Kidney (tissue), 14 donors: Measurements from ENCODE around the gene LCE1D. TPM values are rescaled to one million over a fixed set of nuclear protein-coding genes. Genes with fewer than 3 reads are reported as not detected.

Experiments
- DNase-seq, 5 donors: peaks; one replicate each; pipeline ENCODE4 v3.0.0-alpha.2; 2013 to 2020
- FAIRE-seq: peaks from 2 replicates; lab custom pipeline; 2012; peaks lifted over from hg19 to GRCh38; lab: Jason Lieb, UNC
- H3K27ac ChIP-seq, 2 donors: one replicate each; pipeline ENCODE4 v1.7.0; 2013; ENCODE audit warnings: low read depth in 2 of 2, low read length in 2 of 2, inconsistent platforms in 1 of 2
- H3K27me3 ChIP-seq: one replicate; pipeline ENCODE4 v1.7.1; 2013; ENCODE audit warnings: low read length, inconsistent platforms; ENCODE audit not compliant: control insufficient read depth, insufficient read depth
- H3K36me3 ChIP-seq, 3 donors: one replicate each; pipeline versions ENCODE4 v1.7.0 to v1.7.1; 2013; ENCODE audit warnings: low read length in 3 of 3, control low read depth in 1 of 3, inconsistent platforms in 1 of 3; ENCODE audit not compliant: insufficient read depth in 3 of 3, control insufficient read depth in 2 of 3
- H3K4me1 ChIP-seq, 3 donors: one replicate each; pipeline versions ENCODE4 v1.7.0 to v1.7.1; 2013; ENCODE audit warnings: low read length in 3 of 3, inconsistent platforms in 1 of 3, low read depth in 1 of 3; ENCODE audit not compliant: control insufficient read depth in 2 of 3, insufficient read depth in 2 of 3
- H3K4me3 ChIP-seq, 3 donors: one replicate each; pipeline versions ENCODE4 v1.7.0 to v1.8.1; 2013; ENCODE audit warnings: low read length in 3 of 3, control low read depth in 1 of 3, inconsistent platforms in 1 of 3
- H3K9ac ChIP-seq, 3 donors: one replicate each; pipeline versions ENCODE4 v1.7.0 to v1.7.1; 2013; ENCODE audit warnings: low read length in 3 of 3, control low read depth in 1 of 3, inconsistent platforms in 1 of 3
- H3K9me3 ChIP-seq, 3 donors: one replicate each; pipeline versions ENCODE4 v1.7.0 to v1.7.1; 2013; ENCODE audit warnings: low read length in 3 of 3, control low read depth in 1 of 3, inconsistent platforms in 1 of 3; ENCODE audit not compliant: control insufficient read depth in 2 of 3, insufficient read depth in 1 of 3
- intact Hi-C: fragments of 100-400 bp; cut with DNase I; formaldehyde crosslinking; loops from one replicate; pipeline ENCODE4 v1.11.1; 2022
- polyA plus RNA-seq: library from polyadenylated mRNA; stranded (reverse); fragments of 350-450 nt; fragmentation: Illumina TruSeq; extraction: RNeasy Lipid Tissue Mini Kit (QIAGEN cat#74804); gene quantifications from one replicate; pipeline ENCODE4 v1.2.3, GENCODE V29; 2014; ENCODE audit warnings: low read depth, low replicate concordance; ENCODE audit not compliant: insufficient read depth
- total RNA-seq: library from RNA; stranded (reverse); fragmentation: NEBNext Ultra II Directional; extraction: Animal tissue kit (Norgen Biotek cat#: 25700); gene quantifications from one replicate; pipeline ENCODE4 v1.2.1, GENCODE V29; 2021
- TF ChIP-seq, protein P1 (sequence below): IDR thresholded peaks from 3 replicates; pipeline ENCODE4 v1.5.1; 2012; ENCODE audit warnings: mild to moderate bottlenecking, moderate library complexity, borderline replicate concordance; ENCODE audit not compliant: insufficient read depth; ENCODE audit errors: extremely low read depth
- donor health status: control.
- donor health status: control.
- donor health status: control.
- donor health status: control.
- donor health status: control.
- donor health status: DM: yes; HTN: yes; CAD: no.
- donor health status: Normal renal cell carcinoma (clear cell type).

LCE1D gene
- total and polyA plus RNA-seq, 2 donors from 2014 or later, result not detected

DNA sequence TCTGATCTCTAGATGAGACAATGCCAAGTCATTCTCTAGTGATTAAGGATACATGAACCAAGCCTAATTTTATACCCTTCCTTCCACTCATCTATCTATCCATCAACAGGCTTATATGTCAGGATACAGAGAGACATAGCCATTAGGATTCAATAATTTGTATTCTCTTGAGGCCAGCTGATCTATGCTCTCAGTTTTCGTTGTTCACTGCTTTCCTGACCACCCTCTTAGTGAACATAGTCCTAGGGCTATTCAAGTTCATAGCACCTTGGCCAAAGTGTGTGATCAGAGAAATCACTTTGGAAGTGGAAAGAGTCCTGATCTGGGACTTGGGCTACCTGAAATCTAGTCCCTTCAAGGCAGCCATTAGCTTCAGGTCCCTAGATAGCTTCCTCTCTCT is 42.9 kb upstream of the LCE1D start:
- Histone ChIP-seq H3K4me3 (no peak overlapping the region), H3K27ac (no peak overlapping the region), H3K36me3 (no peaks in the 10 kb centered on the region), H3K27me3 (no peaks in the 10 kb centered on the region), H3K9ac (no peak overlapping the region), H3K9me3 (no peaks in the 10 kb centered on the region), H3K4me1 (no peaks in the 10 kb centered on the region)
- TF ChIP-seq, protein P1, sequence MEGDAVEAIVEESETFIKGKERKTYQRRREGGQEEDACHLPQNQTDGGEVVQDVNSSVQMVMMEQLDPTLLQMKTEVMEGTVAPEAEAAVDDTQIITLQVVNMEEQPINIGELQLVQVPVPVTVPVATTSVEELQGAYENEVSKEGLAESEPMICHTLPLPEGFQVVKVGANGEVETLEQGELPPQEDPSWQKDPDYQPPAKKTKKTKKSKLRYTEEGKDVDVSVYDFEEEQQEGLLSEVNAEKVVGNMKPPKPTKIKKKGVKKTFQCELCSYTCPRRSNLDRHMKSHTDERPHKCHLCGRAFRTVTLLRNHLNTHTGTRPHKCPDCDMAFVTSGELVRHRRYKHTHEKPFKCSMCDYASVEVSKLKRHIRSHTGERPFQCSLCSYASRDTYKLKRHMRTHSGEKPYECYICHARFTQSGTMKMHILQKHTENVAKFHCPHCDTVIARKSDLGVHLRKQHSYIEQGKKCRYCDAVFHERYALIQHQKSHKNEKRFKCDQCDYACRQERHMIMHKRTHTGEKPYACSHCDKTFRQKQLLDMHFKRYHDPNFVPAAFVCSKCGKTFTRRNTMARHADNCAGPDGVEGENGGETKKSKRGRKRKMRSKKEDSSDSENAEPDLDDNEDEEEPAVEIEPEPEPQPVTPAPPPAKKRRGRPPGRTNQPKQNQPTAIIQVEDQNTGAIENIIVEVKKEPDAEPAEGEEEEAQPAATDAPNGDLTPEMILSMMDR, result no peak
- intact Hi-C loops, result no loop called here
- no peak for FAIRE-seq
- DNase-seq, result no peak

DNA sequence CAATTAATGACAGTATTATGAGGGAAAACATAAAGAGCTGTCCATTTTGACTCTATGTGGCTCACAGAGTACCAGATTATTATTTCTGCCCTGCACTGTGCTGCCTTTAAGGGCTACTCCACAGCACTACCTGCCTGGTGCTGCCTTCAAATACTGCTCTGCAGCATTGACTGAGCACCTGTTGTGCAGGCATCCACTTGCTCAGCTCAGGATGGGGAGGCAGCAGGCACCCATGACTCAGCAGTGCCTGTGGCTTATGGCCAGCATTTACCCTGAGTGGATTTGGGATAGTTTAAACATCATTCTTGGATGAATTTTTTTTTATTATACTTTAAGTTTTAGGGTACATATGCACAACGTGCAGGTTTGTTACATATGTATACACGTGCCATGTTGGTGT is 39.6 kb upstream of the LCE1D start:
- no peak for FAIRE-seq
- no peak overlapping the region for H3K27ac ChIP-seq
- no peak overlapping the region for H3K4me3 ChIP-seq
- DNase-seq, result no peak
- no peaks in the 10 kb centered on the region for H3K27me3 ChIP-seq
- intact Hi-C loops, result no loop called here
- H3K9ac ChIP-seq, result no peak overlapping the region
- TF ChIP-seq, protein P1, result no peak
- no peaks in the 10 kb centered on the region for H3K9me3 ChIP-seq
- no peaks in the 10 kb centered on the region for H3K36me3 ChIP-seq
- no peaks in the 10 kb centered on the region for H3K4me1 ChIP-seq

DNA sequence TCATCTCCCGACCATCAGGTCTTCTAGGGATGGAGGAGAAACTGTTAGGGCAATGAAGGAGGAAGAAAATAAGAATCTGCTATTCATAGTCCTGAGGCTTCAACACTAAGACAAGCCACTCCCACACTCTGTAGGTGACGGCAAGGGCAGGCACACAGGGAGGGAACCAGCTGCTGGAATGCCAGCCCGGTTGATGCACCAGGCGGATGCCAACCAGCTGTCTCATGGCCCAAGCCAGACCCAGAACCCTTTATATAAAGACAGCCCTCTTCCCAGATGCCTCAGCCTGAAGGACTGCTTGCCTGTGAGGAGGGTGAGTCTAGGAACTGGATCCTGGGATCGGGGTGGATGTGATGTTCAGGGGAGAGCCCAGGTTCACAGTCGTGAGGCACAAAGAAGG is 38.8 kb upstream of the LCE1D start, which contains the start of gene KPRP:
Gene KPRP, plus strand, starts transcription at position 279 of the 400 bp plus-strand sequence. CDS start 1,564 bp downstream, outside the sequence.
- intact Hi-C loops, result no loop called here
- Histone ChIP-seq H3K36me3 (no peaks in the 10 kb centered on the region), H3K9ac (no peak within 1 kb of the TSS), H3K4me1 (no peaks in the 10 kb centered on the region), H3K4me3 (no peak within 1 kb of the TSS), H3K27me3 (no peaks in the 10 kb centered on the region), H3K9me3 (no peaks in the 10 kb centered on the region), H3K27ac (no peak within 1 kb of the TSS)
- DNase-seq, result peak in 2 of 5 donors; percentile 6 to 27
- FAIRE-seq, result no peak
- TF ChIP-seq, protein P1, result no peak

DNA sequence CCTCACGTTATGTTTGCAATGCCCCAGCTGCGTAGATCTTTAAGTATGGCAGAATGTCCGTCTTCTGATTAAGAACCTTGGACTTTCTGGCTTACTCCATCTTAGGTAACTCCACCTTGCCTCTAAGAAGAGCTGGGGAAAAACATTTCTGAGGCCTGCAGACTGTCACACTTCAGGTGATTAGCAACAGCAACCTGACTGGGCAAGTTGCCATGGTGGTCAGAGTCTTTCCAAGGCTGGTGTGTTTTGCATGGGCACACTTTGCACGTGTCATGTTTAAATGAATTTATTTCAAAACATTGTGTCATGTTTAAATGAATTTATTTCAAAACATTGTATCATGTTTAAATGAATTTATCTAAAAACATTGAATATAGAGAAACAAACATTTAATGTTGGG is 37.9 kb upstream of the LCE1D start:
- Histone ChIP-seq H3K27ac (no peak overlapping the region), H3K36me3 (no peaks in the 10 kb centered on the region), H3K9me3 (no peaks in the 10 kb centered on the region), H3K27me3 (no peaks in the 10 kb centered on the region), H3K4me1 (no peaks in the 10 kb centered on the region), H3K9ac (no peak overlapping the region), H3K4me3 (no peak overlapping the region)
- TF ChIP-seq, protein P1, result no peak
- FAIRE-seq (no peak), DNase-seq (peak in 1 of 5 donors; percentile 23)
- intact Hi-C loops, result no loop called here
